ENCODE data around the gene HTT-AS. TPM values are rescaled to one million over a fixed set of nuclear protein-coding genes. Genes with fewer than 3 reads are reported as not detected.
A peak's percentile ranks its signal among the peaks of the same experiment; 100 is the strongest.

HTT-AS gene
- total and polyA plus RNA-seq, 5 experiments from 2014 or later: not detected

GRCh38 chr4:3031357-3032082 is 42.8 kb downstream of the HTT-AS start:
- no peak for ATAC-seq
- H3K4me1 Mint-ChIP-seq: peaks cover 0 to 1% (median 0%) of the 10 kb centered on the region in 4 donors
- H3K27ac Mint-ChIP-seq: no peak overlapping the region
- H3K4me3 Mint-ChIP-seq: no peak overlapping the region
- no peaks in the 10 kb centered on the region for H3K36me3 Mint-ChIP-seq
- peaks cover 0 to 3% (median 0%) of the 10 kb centered on the region in 5 donors for H3K27me3 Mint-ChIP-seq
- H3K9me3 Mint-ChIP-seq: no peaks in the 10 kb centered on the region
- POLR2A ChIA-PET: no interaction called here
- DNase-seq: no peak

GRCh38 chr4:3030566-3031356 is 43.6 kb downstream of the HTT-AS start:
- POLR2A ChIA-PET: no interaction called here
- peak overlapping the region in 1 of 10 donors; percentile 11 for H3K27ac Mint-ChIP-seq
- peaks cover 0 to 3% (median 0%) of the 10 kb centered on the region in 5 donors for H3K27me3 Mint-ChIP-seq
- ATAC-seq (no peak), DNase-seq (no peak)
- H3K4me3 Mint-ChIP-seq: no peak overlapping the region
- no peaks in the 10 kb centered on the region for H3K36me3 Mint-ChIP-seq
- H3K4me1 Mint-ChIP-seq: peaks cover 0 to 1% (median 0%) of the 10 kb centered on the region in 4 donors
- H3K9me3 Mint-ChIP-seq: no peaks in the 10 kb centered on the region

- H3K4me1 Mint-ChIP-seq: peaks cover 0 to 1% (median 0%) of the 10 kb centered on the region in 4 donors
- H3K36me3 Mint-ChIP-seq: no peaks in the 10 kb centered on the region
- POLR2A ChIA-PET: no interaction called here
- DNase-seq: peak in 1 of 10 donors; percentile 32
- H3K27me3 Mint-ChIP-seq: peaks cover 0 to 3% (median 0%) of the 10 kb centered on the region in 5 donors
- no peak overlapping the region for H3K4me3 Mint-ChIP-seq
- no peak for ATAC-seq
- H3K9me3 Mint-ChIP-seq: no peaks in the 10 kb centered on the region
- peak overlapping the region in 1 of 10 donors; percentile 41 for H3K27ac Mint-ChIP-seq
Measured at GRCh38 chr4:3029464-3029863, 44.9 kb downstream of the HTT-AS start.

- Mint-ChIP-seq H3K4me1 (peaks cover 0 to 1% (median 0%) of the 10 kb centered on the region in 4 donors), H3K4me3 (no peak overlapping the region), H3K9me3 (peaks cover 0 to 13% (median 4%) of the 10 kb centered on the region in 9 donors), H3K27ac (no peak overlapping the region), H3K27me3 (peaks cover 0 to 10% (median 0%) of the 10 kb centered on the region in 5 donors), H3K36me3 (peaks cover 0 to 8% (median 0%) of the 10 kb centered on the region in 3 donors)
- POLR2A ChIA-PET: no interaction called here
- ATAC-seq: no peak
- peak in 1 of 10 donors; percentile 41 for DNase-seq
Measured at GRCh38 chr4:3026540-3026939, 47.8 kb downstream of the HTT-AS start.

- H3K27ac Mint-ChIP-seq: no peak overlapping the region
- peaks cover 0 to 4% (median under 1%) of the 10 kb centered on the region in 4 donors for H3K4me1 Mint-ChIP-seq
- peaks cover 0 to 8% (median 0%) of the 10 kb centered on the region in 3 donors for H3K36me3 Mint-ChIP-seq
- no peak overlapping the region for H3K4me3 Mint-ChIP-seq
- H3K9me3 Mint-ChIP-seq: peaks cover 0 to 13% (median 4%) of the 10 kb centered on the region in 9 donors
- no peak for ATAC-seq
- POLR2A ChIA-PET: no interaction called here
- H3K27me3 Mint-ChIP-seq: peaks cover 0 to 10% (median 0%) of the 10 kb centered on the region in 5 donors
- DNase-seq: peak in 1 of 10 donors; percentile 37
Measured at GRCh38 chr4:3025881-3026280, 48.5 kb downstream of the HTT-AS start.

GRCh38 chr4:3022651-3023050 is 51.7 kb downstream of the HTT-AS start:
- DNase-seq (no peak), ATAC-seq (no peak)
- POLR2A ChIA-PET: no interaction called here
- Mint-ChIP-seq H3K4me3 (no peak overlapping the region), H3K27ac (no peak overlapping the region), H3K27me3 (peaks cover 0 to 6% (median 0%) of the 10 kb centered on the region in 5 donors), H3K36me3 (peaks cover 0 to 8% (median 0%) of the 10 kb centered on the region in 3 donors), H3K4me1 (peaks cover 0 to 4% (median 0%) of the 10 kb centered on the region in 4 donors), H3K9me3 (peaks cover 0 to 13% (median 4%) of the 10 kb centered on the region in 9 donors)

- no peak overlapping the region for H3K4me3 Mint-ChIP-seq
- peaks cover 0 to 6% (median 0%) of the 10 kb centered on the region in 5 donors for H3K27me3 Mint-ChIP-seq
- H3K4me1 Mint-ChIP-seq: peaks cover 0 to 4% (median 0%) of the 10 kb centered on the region in 4 donors
- POLR2A ChIA-PET: no interaction called here
- ATAC-seq: no peak
- H3K27ac Mint-ChIP-seq: no peak overlapping the region
- H3K36me3 Mint-ChIP-seq: peaks cover 0 to 8% (median 0%) of the 10 kb centered on the region in 3 donors
- H3K9me3 Mint-ChIP-seq: peaks cover 0 to 13% (median 4%) of the 10 kb centered on the region in 9 donors
- DNase-seq: no peak
Measured at GRCh38 chr4:3022112-3022511, 52.2 kb downstream of the HTT-AS start.

GRCh38 chr4:3021627-3022026 is 52.7 kb downstream of the HTT-AS start:
- ATAC-seq: no peak
- Mint-ChIP-seq H3K9me3 (peaks cover 0 to 13% (median 4%) of the 10 kb centered on the region in 9 donors), H3K27me3 (peaks cover 0 to 6% (median 0%) of the 10 kb centered on the region in 5 donors), H3K27ac (no peak overlapping the region), H3K4me1 (peaks cover 0 to 4% (median 0%) of the 10 kb centered on the region in 4 donors), H3K4me3 (no peak overlapping the region), H3K36me3 (peaks cover 0 to 8% (median 0%) of the 10 kb centered on the region in 3 donors)
- DNase-seq: peak in 1 of 10 donors; percentile 26
- POLR2A ChIA-PET: no interaction called here

- no peak for ATAC-seq
- peak in 1 of 10 donors; percentile 45 for DNase-seq
Measured at GRCh38 chr4:3021127-3021526, 53.2 kb downstream of the HTT-AS start.

GRCh38 chr4:3019145-3019846 is 55.0 kb downstream of the HTT-AS start:
- Mint-ChIP-seq H3K4me1 (peaks cover 0 to 4% (median 0%) of the 10 kb centered on the region in 4 donors), H3K36me3 (peaks cover 0 to 8% (median 0%) of the 10 kb centered on the region in 3 donors), H3K9me3 (peaks cover 0 to 13% (median 4%) of the 10 kb centered on the region in 9 donors), H3K27me3 (peaks cover 0 to 6% (median 2%) of the 10 kb centered on the region in 5 donors), H3K27ac (no peak overlapping the region), H3K4me3 (no peak overlapping the region)
- POLR2A ChIA-PET: no interaction called here
- DNase-seq (peak in 1 of 10 donors; percentile 13), ATAC-seq (no peak)

More at GRCh38 chr4:3021127-3021526, 53.2 kb downstream of the HTT-AS start:
- H3K4me3 Mint-ChIP-seq: no peak overlapping the region
- H3K4me1 Mint-ChIP-seq: peaks cover 0 to 4% (median 0%) of the 10 kb centered on the region in 4 donors
- no peak overlapping the region for H3K27ac Mint-ChIP-seq
- peaks cover 0 to 8% (median 0%) of the 10 kb centered on the region in 3 donors for H3K36me3 Mint-ChIP-seq
- peaks cover 0 to 6% (median 0%) of the 10 kb centered on the region in 5 donors for H3K27me3 Mint-ChIP-seq
- H3K9me3 Mint-ChIP-seq: peaks cover 0 to 13% (median 4%) of the 10 kb centered on the region in 9 donors
- POLR2A ChIA-PET: no interaction called here

- H3K4me3 Mint-ChIP-seq: no peak overlapping the region
- ATAC-seq: no peak
- peaks cover 0 to under 1% (median 0%) of the 10 kb centered on the region in 9 donors for H3K9me3 Mint-ChIP-seq
- no peaks in the 10 kb centered on the region for H3K36me3 Mint-ChIP-seq
- peaks cover 0 to 4% (median 0%) of the 10 kb centered on the region in 4 donors for H3K4me1 Mint-ChIP-seq
- peaks cover 0 to 2% (median 0%) of the 10 kb centered on the region in 5 donors for H3K27me3 Mint-ChIP-seq
- no peak for DNase-seq
- POLR2A ChIA-PET: no interaction called here
- H3K27ac Mint-ChIP-seq: no peak overlapping the region
Measured at GRCh38 chr4:3017504-3017903, 56.8 kb downstream of the HTT-AS start.

- H3K27ac Mint-ChIP-seq: peak overlapping the region in 1 of 10 donors; percentile 20
Measured at GRCh38 chr4:3016961-3017360, 57.4 kb downstream of the HTT-AS start.

More at GRCh38 chr4:3016961-3017360, 57.4 kb downstream of the HTT-AS start:
- Mint-ChIP-seq H3K36me3 (no peaks in the 10 kb centered on the region), H3K9me3 (no peaks in the 10 kb centered on the region), H3K4me1 (peaks cover 0 to 4% (median 0%) of the 10 kb centered on the region in 4 donors), H3K27me3 (peaks cover 0 to 2% (median 0%) of the 10 kb centered on the region in 5 donors), H3K4me3 (no peak overlapping the region)
- DNase-seq (peak in 1 of 10 donors; percentile 54), ATAC-seq (no peak)
- POLR2A ChIA-PET: no interaction called here

All from naive thymus-derived CD8-positive, alpha-beta T cell (primary cell).